Thyroid gland (tissue), 4 donors: ENCODE measurements around the gene NEDD4L.

Source experiments
- POLR2A ChIP-seq, 2 donors: fragments of 450-650 bp; IDR thresholded peaks; one replicate each; pipeline ENCODE4 v1.6.1; 2017; ENCODE audit warnings: antibody characterized with exemption in 2 of 2, mild to moderate bottlenecking in 2 of 2, moderate library complexity in 1 of 2
- TF ChIP-seq, protein P1 (sequence below), 6 experiments: fragments of 200-600 bp in 3 of 6; fragments of 450-650 bp in 3 of 6; sonication (generic) in 3 of 6; IDR thresholded peaks; one replicate each; pipeline ENCODE4 v1.5.1; 2016 to 2019; ENCODE audit warnings: antibody characterized with exemption in 6 of 6, mild to moderate bottlenecking in 2 of 6, inconsistent platforms in 1 of 6, moderate library complexity in 1 of 6

DNA sequence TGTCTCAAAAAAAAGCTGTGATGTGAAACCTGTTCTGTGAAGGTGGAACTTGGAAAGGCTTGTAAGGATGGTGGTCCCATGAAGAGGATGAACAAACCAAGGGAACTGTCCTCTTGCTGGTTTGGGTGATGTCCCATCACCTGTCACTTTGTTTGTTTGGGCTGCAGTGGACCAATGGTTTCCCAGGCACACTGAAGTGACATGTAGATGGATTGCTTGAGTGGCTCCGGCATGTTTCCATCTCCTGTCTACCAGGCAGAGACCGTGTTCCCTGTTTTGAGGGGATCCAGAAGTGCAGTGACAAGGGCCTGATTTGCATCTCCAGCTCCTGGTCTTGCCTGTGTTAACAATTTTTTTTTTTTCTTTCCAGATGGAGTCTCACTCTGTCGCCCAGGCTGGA is 8.9 kb downstream of the NEDD4L start:
- TF ChIP-seq, protein P1, sequence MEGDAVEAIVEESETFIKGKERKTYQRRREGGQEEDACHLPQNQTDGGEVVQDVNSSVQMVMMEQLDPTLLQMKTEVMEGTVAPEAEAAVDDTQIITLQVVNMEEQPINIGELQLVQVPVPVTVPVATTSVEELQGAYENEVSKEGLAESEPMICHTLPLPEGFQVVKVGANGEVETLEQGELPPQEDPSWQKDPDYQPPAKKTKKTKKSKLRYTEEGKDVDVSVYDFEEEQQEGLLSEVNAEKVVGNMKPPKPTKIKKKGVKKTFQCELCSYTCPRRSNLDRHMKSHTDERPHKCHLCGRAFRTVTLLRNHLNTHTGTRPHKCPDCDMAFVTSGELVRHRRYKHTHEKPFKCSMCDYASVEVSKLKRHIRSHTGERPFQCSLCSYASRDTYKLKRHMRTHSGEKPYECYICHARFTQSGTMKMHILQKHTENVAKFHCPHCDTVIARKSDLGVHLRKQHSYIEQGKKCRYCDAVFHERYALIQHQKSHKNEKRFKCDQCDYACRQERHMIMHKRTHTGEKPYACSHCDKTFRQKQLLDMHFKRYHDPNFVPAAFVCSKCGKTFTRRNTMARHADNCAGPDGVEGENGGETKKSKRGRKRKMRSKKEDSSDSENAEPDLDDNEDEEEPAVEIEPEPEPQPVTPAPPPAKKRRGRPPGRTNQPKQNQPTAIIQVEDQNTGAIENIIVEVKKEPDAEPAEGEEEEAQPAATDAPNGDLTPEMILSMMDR (IDR thresholded peaks at IDR 0.05) = no peak
- TF ChIP-seq POLR2A (IDR thresholded peaks at IDR 0.05) = no peak
